Astrocyte (in vitro differentiated cells and primary cell): Measurements from ENCODE around the gene ATP6V1F. TPM values are rescaled to one million over a fixed set of nuclear protein-coding genes. Genes with fewer than 3 reads are reported as not detected.

Experiments used
- DNase-seq: peaks from one replicate; pipeline ENCODE4 v3.0.0-alpha.2; 2010; ENCODE audit warnings: low read depth
- FAIRE-seq: peaks from 2 replicates; lab custom pipeline; 2011; peaks lifted over from hg19 to GRCh38; lab: Jason Lieb, UNC
- H2AFZ ChIP-seq: 2 replicates; pipeline ENCODE4 v1.6.0; 2012; ENCODE audit warnings: low read depth, low read length, inconsistent platforms
- H3K27ac ChIP-seq: 2 replicates; pipeline ENCODE4 v1.5.1; 2011; ENCODE audit warnings: low read depth, low read length, inconsistent platforms
- H3K27me3 ChIP-seq: 2 replicates; pipeline ENCODE4 v1.6.0; 2011; ENCODE audit warnings: low read length, inconsistent platforms; ENCODE audit not compliant: insufficient read depth
- H3K36me3 ChIP-seq: 2 replicates; pipeline ENCODE4 v1.5.1; 2011; ENCODE audit warnings: low read length, inconsistent platforms; ENCODE audit not compliant: insufficient read depth
- H3K4me1 ChIP-seq: 2 replicates; pipeline ENCODE4 v1.5.1; 2011; ENCODE audit warnings: low read length, inconsistent platforms; ENCODE audit not compliant: insufficient read depth
- H3K4me2 ChIP-seq: 2 replicates; pipeline ENCODE4 v1.6.0; 2012; ENCODE audit warnings: low read length, inconsistent platforms
- H3K4me3 ChIP-seq: 2 replicates; pipeline ENCODE4 v1.5.1; 2011; ENCODE audit warnings: low read depth, mild to moderate bottlenecking, low read length, inconsistent platforms; ENCODE audit not compliant: insufficient read depth
- H3K79me2 ChIP-seq: 2 replicates; pipeline ENCODE4 v1.6.0; 2012; ENCODE audit warnings: mild to moderate bottlenecking, low read length, inconsistent platforms; ENCODE audit not compliant: insufficient read depth
- H3K9ac ChIP-seq: 2 replicates; pipeline ENCODE4 v1.6.0; 2012; ENCODE audit warnings: mild to moderate bottlenecking, low read length, inconsistent platforms
- H3K9me3 ChIP-seq: 2 replicates; pipeline ENCODE4 v1.5.1; 2012; ENCODE audit warnings: low read depth, mild to moderate bottlenecking, low read length, inconsistent platforms; ENCODE audit not compliant: insufficient read depth
- H4K20me1 ChIP-seq: 2 replicates; pipeline ENCODE4 v1.6.0; 2012; ENCODE audit warnings: low read length, inconsistent platforms; ENCODE audit not compliant: insufficient read depth
- H3K27ac Mint-ChIP-seq: one replicate; pipeline ENCODE4 v1.8.0; 2021; ENCODE audit warnings: mild to moderate bottlenecking, mixed read lengths; ENCODE audit not compliant: unreplicated experiment
- H3K27me3 Mint-ChIP-seq: one replicate; pipeline ENCODE4 v1.8.0; 2021; ENCODE audit warnings: low read depth, mixed read lengths; ENCODE audit not compliant: unreplicated experiment
- H3K36me3 Mint-ChIP-seq: one replicate; pipeline ENCODE4 v1.8.0; 2021; ENCODE audit warnings: low read depth, mixed read lengths; ENCODE audit not compliant: unreplicated experiment
- H3K4me1 Mint-ChIP-seq: one replicate; pipeline ENCODE4 v1.8.0; 2021; ENCODE audit warnings: low read depth, mixed read lengths; ENCODE audit not compliant: unreplicated experiment
- H3K4me3 Mint-ChIP-seq: one replicate; pipeline ENCODE4 v1.8.0; 2021; ENCODE audit warnings: mild to moderate bottlenecking, moderate library complexity, mixed read lengths; ENCODE audit not compliant: unreplicated experiment
- H3K9me3 Mint-ChIP-seq: one replicate; pipeline ENCODE4 v1.8.0; 2021; ENCODE audit warnings: mild to moderate bottlenecking, mixed read lengths; ENCODE audit not compliant: unreplicated experiment
- EZH2 ChIP-seq: IDR thresholded peaks from 2 replicates; pipeline ENCODE4 v1.6.1; 2012; ENCODE audit warnings: mild to moderate bottlenecking, low read length, inconsistent platforms; ENCODE audit not compliant: insufficient read depth
- total RNA-seq: library from RNA; stranded (reverse); gene quantifications from 2 replicates; pipeline ENCODE4 v1.2.1, GENCODE V29; 2021
- TF ChIP-seq, protein P1 (sequence below): IDR thresholded peaks from 2 replicates; pipeline ENCODE4 v1.5.1; 2011; ENCODE audit warnings: low read depth, mild to moderate bottlenecking, inconsistent platforms, low read length, moderate library complexity; ENCODE audit not compliant: insufficient read depth

ATP6V1F gene
- total RNA-seq, 1 donor from 2014 or later = 193 TPM

DNA sequence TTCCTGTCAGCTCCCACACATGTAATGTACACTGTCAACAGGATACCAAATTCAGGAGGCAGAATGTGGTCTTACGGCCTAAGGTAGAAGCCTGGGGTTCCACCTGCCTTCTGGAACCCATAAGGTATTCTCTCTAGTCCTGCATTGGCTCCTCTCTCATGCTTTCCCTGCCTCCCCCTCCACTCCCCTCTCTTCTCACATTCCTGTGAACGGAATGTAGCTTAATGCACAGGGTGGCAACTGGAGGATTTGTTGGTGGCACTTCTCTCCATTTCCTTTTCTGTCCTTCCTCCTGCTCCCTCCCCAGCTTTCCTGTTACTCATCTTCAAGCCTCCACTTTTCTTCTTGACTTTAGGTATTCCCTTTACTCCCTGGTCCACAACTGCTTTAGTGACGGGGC, 44.0 kb upstream of the ATP6V1F start:
- H2AFZ ChIP-seq = no peak overlapping the region
- H3K27ac Mint-ChIP-seq = peak overlapping the region; percentile 34
- no peak overlapping the region for H3K27ac ChIP-seq
- no peaks in the 10 kb centered on the region for H3K79me2 ChIP-seq
- no peaks in the 10 kb centered on the region for H3K36me3 ChIP-seq
- FAIRE-seq (no peak), DNase-seq (no peak)
- H3K4me3 ChIP-seq = no peak overlapping the region
- peaks cover 18% of the 10 kb centered on the region for H3K27me3 Mint-ChIP-seq
- peak overlapping the region; percentile 34 for H3K4me3 Mint-ChIP-seq
- peaks cover 7% of the 10 kb centered on the region for H3K4me1 Mint-ChIP-seq
- H3K4me2 ChIP-seq = no peak overlapping the region
- H3K4me1 ChIP-seq = no peaks in the 10 kb centered on the region
- no peaks in the 10 kb centered on the region for H4K20me1 ChIP-seq
- H3K9ac ChIP-seq = no peak overlapping the region
- H3K36me3 Mint-ChIP-seq = peaks cover 8% of the 10 kb centered on the region
- peaks cover 2% of the 10 kb centered on the region for H3K27me3 ChIP-seq
- no peaks in the 10 kb centered on the region for H3K9me3 ChIP-seq
- TF ChIP-seq, protein P1, sequence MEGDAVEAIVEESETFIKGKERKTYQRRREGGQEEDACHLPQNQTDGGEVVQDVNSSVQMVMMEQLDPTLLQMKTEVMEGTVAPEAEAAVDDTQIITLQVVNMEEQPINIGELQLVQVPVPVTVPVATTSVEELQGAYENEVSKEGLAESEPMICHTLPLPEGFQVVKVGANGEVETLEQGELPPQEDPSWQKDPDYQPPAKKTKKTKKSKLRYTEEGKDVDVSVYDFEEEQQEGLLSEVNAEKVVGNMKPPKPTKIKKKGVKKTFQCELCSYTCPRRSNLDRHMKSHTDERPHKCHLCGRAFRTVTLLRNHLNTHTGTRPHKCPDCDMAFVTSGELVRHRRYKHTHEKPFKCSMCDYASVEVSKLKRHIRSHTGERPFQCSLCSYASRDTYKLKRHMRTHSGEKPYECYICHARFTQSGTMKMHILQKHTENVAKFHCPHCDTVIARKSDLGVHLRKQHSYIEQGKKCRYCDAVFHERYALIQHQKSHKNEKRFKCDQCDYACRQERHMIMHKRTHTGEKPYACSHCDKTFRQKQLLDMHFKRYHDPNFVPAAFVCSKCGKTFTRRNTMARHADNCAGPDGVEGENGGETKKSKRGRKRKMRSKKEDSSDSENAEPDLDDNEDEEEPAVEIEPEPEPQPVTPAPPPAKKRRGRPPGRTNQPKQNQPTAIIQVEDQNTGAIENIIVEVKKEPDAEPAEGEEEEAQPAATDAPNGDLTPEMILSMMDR = no peak
- TF ChIP-seq EZH2 = no peak
- peaks cover 2% of the 10 kb centered on the region for H3K9me3 Mint-ChIP-seq

DNA sequence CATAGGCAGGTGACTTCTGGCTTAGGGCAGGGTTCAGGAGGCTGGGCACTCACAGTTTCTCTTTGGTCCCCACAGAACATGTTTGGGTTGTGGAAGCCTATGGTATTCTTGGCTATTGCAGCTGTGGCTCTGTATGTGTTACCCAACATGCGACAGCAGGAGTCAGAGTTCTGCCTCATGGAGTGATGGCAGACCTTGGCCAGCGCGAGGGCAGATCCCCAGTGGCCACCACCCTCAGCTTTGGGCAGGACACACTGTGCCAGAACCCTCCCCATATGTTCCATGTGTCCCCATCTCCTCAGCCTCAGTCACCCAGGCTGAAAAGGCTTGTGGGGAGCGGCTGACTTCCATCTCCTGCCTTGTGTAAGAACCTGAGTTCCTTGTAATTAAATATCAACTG, 40.9 kb upstream of the ATP6V1F start:
- no peaks in the 10 kb centered on the region for H4K20me1 ChIP-seq
- no peak overlapping the region for H3K4me3 ChIP-seq
- H3K79me2 ChIP-seq = no peaks in the 10 kb centered on the region
- Mint-ChIP-seq H3K36me3 (peaks cover 4% of the 10 kb centered on the region), H3K4me1 (peaks cover 10% of the 10 kb centered on the region), H3K27ac (no peak overlapping the region), H3K27me3 (peaks cover 13% of the 10 kb centered on the region), H3K9me3 (no peaks in the 10 kb centered on the region), H3K4me3 (no peak overlapping the region)
- H3K9ac ChIP-seq = no peak overlapping the region
- TF ChIP-seq EZH2 = no peak
- TF ChIP-seq, protein P1 = no peak
- no peaks in the 10 kb centered on the region for H3K4me1 ChIP-seq
- H3K36me3 ChIP-seq = no peaks in the 10 kb centered on the region
- H3K4me2 ChIP-seq = no peak overlapping the region
- DNase-seq (no peak), FAIRE-seq (no peak)
- no peaks in the 10 kb centered on the region for H3K27me3 ChIP-seq
- no peak overlapping the region for H3K27ac ChIP-seq
- H3K9me3 ChIP-seq = no peaks in the 10 kb centered on the region
- H2AFZ ChIP-seq = no peak overlapping the region

DNA sequence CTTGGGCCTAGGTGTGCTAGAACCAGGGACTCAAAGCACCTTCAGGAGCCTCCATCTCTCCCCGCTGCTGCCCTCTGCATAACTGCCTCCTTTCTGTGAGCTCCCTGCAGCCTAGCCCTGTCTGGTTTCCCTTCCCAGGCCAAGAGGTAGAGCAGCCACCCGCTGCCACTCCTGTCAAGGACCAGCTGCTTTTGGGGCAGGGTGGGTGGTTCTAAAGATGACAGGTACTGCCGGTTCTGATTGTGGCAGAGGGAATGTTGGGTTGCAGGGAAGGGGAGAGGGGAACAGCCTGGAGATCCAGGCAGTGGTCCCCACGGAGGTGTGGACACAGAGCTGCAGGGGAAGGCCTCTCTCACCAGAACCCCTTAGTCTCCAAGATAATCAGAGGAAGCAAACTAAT, 36.1 kb upstream of the ATP6V1F start:
- H3K27ac ChIP-seq = no peak overlapping the region
- H3K27ac Mint-ChIP-seq = peak overlapping the region; percentile 73

More for the DNA sequence above, 36.1 kb upstream of the ATP6V1F start:
- Mint-ChIP-seq H3K4me1 (peaks cover 28% of the 10 kb centered on the region), H3K4me3 (no peak overlapping the region), H3K9me3 (no peaks in the 10 kb centered on the region), H3K27me3 (peaks cover 4% of the 10 kb centered on the region), H3K36me3 (no peaks in the 10 kb centered on the region)
- Histone ChIP-seq H3K27me3 (no peaks in the 10 kb centered on the region), H3K36me3 (no peaks in the 10 kb centered on the region), H4K20me1 (peaks cover 5% of the 10 kb centered on the region), H3K9ac (no peak overlapping the region), H3K4me1 (peaks cover 31% of the 10 kb centered on the region), H3K9me3 (no peaks in the 10 kb centered on the region), H3K79me2 (peaks cover 12% of the 10 kb centered on the region), H2AFZ (no peak overlapping the region), H3K4me3 (no peak overlapping the region), H3K4me2 (no peak overlapping the region)
- no peak for DNase-seq
- TF ChIP-seq, protein P1 = no peak
- no peak for TF ChIP-seq EZH2
- FAIRE-seq = no peak
